HepG2 (cell line): ENCODE data around the gene PIH1D2. TPM values are rescaled to one million over a fixed set of nuclear protein-coding genes. Genes with fewer than 3 reads are reported as not detected.

Experiments used
- AKAP8 ChIP-seq: sonication (generic); formaldehyde crosslinking; IDR thresholded peaks from 2 replicates; pipeline ENCODE4 v1.5.1; 2020; ENCODE audit warnings: mild to moderate bottlenecking, missing genetic modification reagents
- EHMT2 ChIP-seq: fragments of 200-600 bp; sonication (generic); IDR thresholded peaks from 2 replicates; pipeline ENCODE4 v1.7.0; 2017; ENCODE audit warnings: antibody characterized with exemption, low read depth, low read length, borderline replicate concordance
- FOXA1 ChIP-seq, 2 experiments: fragments of 450-650 bp in 1 of 2; sonication (generic) in 1 of 2; formaldehyde crosslinking in 1 of 2; IDR thresholded peaks; 2 replicates each; pipeline versions ENCODE4 v1.4.0 to v1.6.1; 2016 to 2020; ENCODE audit warnings: missing genetic modification reagents in 1 of 2
- HDAC2 ChIP-seq: sonication (generic); formaldehyde crosslinking; IDR thresholded peaks from 2 replicates; pipeline ENCODE4 v1.4.0; 2020; ENCODE audit warnings: missing genetic modification reagents
- MAZ ChIP-seq, 2 experiments: sonication (generic) in 1 of 2; formaldehyde crosslinking in 1 of 2; IDR thresholded peaks; 2 replicates each; pipeline versions ENCODE4 v1.5.0 to v1.6.1; 2012 to 2020; ENCODE audit warnings: low read depth in 2 of 2, mild to moderate bottlenecking in 2 of 2, borderline replicate concordance in 1 of 2, improper control_type of control experiment in 1 of 2, low read length in 1 of 2, missing genetic modification reagents in 1 of 2, moderate library complexity in 1 of 2
- MED1 ChIP-seq: sonication (generic); formaldehyde crosslinking; IDR thresholded peaks from 2 replicates; pipeline ENCODE4 v1.4.0; 2020; ENCODE audit warnings: missing genetic modification reagents
- NONO ChIP-seq, 2 experiments: fragments of 450-650 bp in 1 of 2; sonication (generic) in 1 of 2; formaldehyde crosslinking in 1 of 2; IDR thresholded peaks in 1 of 2; conservative IDR thresholded peaks in 1 of 2; 2 replicates each; pipeline versions ENCODE4 v1.6.1 to v1.8.0; 2017 to 2022; ENCODE audit warnings: mild to moderate bottlenecking in 1 of 2, missing genetic modification reagents in 1 of 2, moderate library complexity in 1 of 2
- PCBP2 ChIP-seq: fragments of 200-400 bp; formaldehyde crosslinking; optimal IDR thresholded peaks from 2 replicates; pipeline ENCODE3; 2018; ENCODE audit warnings: low read length, low read depth; ENCODE audit not compliant: poor library complexity, severe bottlenecking
- POLR2AphosphoS5 ChIP-seq: IDR thresholded peaks from 2 replicates; pipeline ENCODE4 v1.6.1; 2012; ENCODE audit warnings: low read depth, low read length
- PTBP1 ChIP-seq: fragments of 200-400 bp; formaldehyde crosslinking; IDR thresholded peaks from 2 replicates; pipeline ENCODE4 v1.6.1; 2018; ENCODE audit warnings: low read length, low read depth; ENCODE audit not compliant: poor library complexity, severe bottlenecking
- RAD21 ChIP-seq: fragments of 450-650 bp; formaldehyde crosslinking; IDR thresholded peaks from 2 replicates; pipeline ENCODE4 v1.5.0; 2020; ENCODE audit warnings: mild to moderate bottlenecking
- RELA ChIP-seq: sonication (generic); formaldehyde crosslinking; IDR thresholded peaks from 2 replicates; pipeline ENCODE4 v1.4.0; 2020; ENCODE audit warnings: missing genetic modification reagents
- RXRA ChIP-seq: sonication (generic); formaldehyde crosslinking; IDR thresholded peaks from 2 replicates; pipeline ENCODE4 v1.5.1; 2020; ENCODE audit warnings: missing genetic modification reagents
- SALL2 ChIP-seq: sonication (generic); formaldehyde crosslinking; IDR thresholded peaks from 2 replicates; pipeline ENCODE4 v1.8.1; 2023; ENCODE audit warnings: mild to moderate bottlenecking, missing genetic modification reagents, inconsistent platforms
- SPEN ChIP-seq: sonication (generic); formaldehyde crosslinking; IDR thresholded peaks from 2 replicates; pipeline ENCODE4 v1.5.1; 2020; ENCODE audit warnings: low read depth, mild to moderate bottlenecking, missing genetic modification reagents
- TAF1 ChIP-seq: sonication (generic); formaldehyde crosslinking; IDR thresholded peaks from 2 replicates; pipeline ENCODE4 v1.4.0; 2020; ENCODE audit warnings: missing genetic modification reagents
- TBX2 ChIP-seq: sonication (generic); formaldehyde crosslinking; IDR thresholded peaks from 2 replicates; pipeline ENCODE4 v1.5.0; 2020; ENCODE audit warnings: missing genetic modification reagents, mild to moderate bottlenecking, borderline replicate concordance
- ZNF30 ChIP-seq: sonication (generic); formaldehyde crosslinking; IDR thresholded peaks from 2 replicates; pipeline ENCODE4 v1.5.0; 2020; ENCODE audit warnings: mild to moderate bottlenecking, missing genetic modification reagents
- ZNF567 ChIP-seq: sonication (generic); formaldehyde crosslinking; IDR thresholded peaks from 2 replicates; pipeline ENCODE4 v1.8.1; 2023; ENCODE audit warnings: mild to moderate bottlenecking, missing genetic modification reagents, borderline replicate concordance
- ZNF569 ChIP-seq: sonication (generic); formaldehyde crosslinking; IDR thresholded peaks from 2 replicates; pipeline ENCODE4 v1.5.0; 2020; ENCODE audit warnings: mild to moderate bottlenecking, missing genetic modification reagents, moderate library complexity, borderline replicate concordance
- ZNF598 ChIP-seq: sonication (generic); formaldehyde crosslinking; IDR thresholded peaks from 2 replicates; pipeline ENCODE4 v1.5.1; 2020; ENCODE audit warnings: mild to moderate bottlenecking, missing genetic modification reagents, borderline replicate concordance
- ZNF652 ChIP-seq: IDR thresholded peaks from 2 replicates; pipeline ENCODE4 v1.6.1; 2016; ENCODE audit warnings: low read depth, borderline replicate concordance
- ZNF747 ChIP-seq: sonication (generic); formaldehyde crosslinking; IDR thresholded peaks from 2 replicates; pipeline ENCODE4 v1.8.1; 2023; ENCODE audit warnings: missing genetic modification reagents, mild to moderate bottlenecking, borderline replicate concordance
- polyA plus RNA-seq, 8 experiments: library from polyadenylated mRNA; depleted of rRNA in 3 of 8; stranded (reverse) in 7 of 8; unstranded in 1 of 8; fragments of >200 nt; fragmentation: Illumina TruSeq in 4 of 8; extraction: Trizol in 4 of 8; gene quantifications; 2 replicates each; pipeline versions ENCODE4 v1.2.1 to v1.2.3, GENCODE V29; 2011 to 2016; ENCODE audit warnings: low read depth in 4 of 8, missing spikeins in 1 of 8, mixed read lengths in 1 of 8; ENCODE audit not compliant: insufficient read depth in 1 of 8
- total RNA-seq, 5 experiments: library from RNA; depleted of rRNA; stranded (reverse); fragments of >200 nt; fragmentation: Illumina TruSeq; extraction: Trizol; gene quantifications; 2 replicates each; pipeline ENCODE4 v1.2.3, GENCODE V29; 2016; ENCODE audit warnings: low read depth in 1 of 5
- TF ChIP-seq, protein P1 (sequence below): sonication (generic); formaldehyde crosslinking; IDR thresholded peaks from 2 replicates; pipeline ENCODE4 v1.4.0; 2020; ENCODE audit warnings: missing genetic modification reagents
- TF ChIP-seq, protein P2 (sequence below): IDR thresholded peaks from 2 replicates; pipeline ENCODE4 v1.6.1; 2016; ENCODE audit warnings: missing genetic modification reagents, missing compliant biosample characterization
- TF ChIP-seq, protein P3 (sequence below): sonication (generic); formaldehyde crosslinking; IDR thresholded peaks from 2 replicates; pipeline ENCODE4 v1.4.0; 2020; ENCODE audit warnings: mild to moderate bottlenecking, missing genetic modification reagents

Gene PIH1D2
- total and polyA plus RNA-seq, 2 of the 13 experiments (the other 11 are each of a cell fraction or from before 2014, with no cell fraction given), result 0.49 to 2.7 TPM

DNA sequence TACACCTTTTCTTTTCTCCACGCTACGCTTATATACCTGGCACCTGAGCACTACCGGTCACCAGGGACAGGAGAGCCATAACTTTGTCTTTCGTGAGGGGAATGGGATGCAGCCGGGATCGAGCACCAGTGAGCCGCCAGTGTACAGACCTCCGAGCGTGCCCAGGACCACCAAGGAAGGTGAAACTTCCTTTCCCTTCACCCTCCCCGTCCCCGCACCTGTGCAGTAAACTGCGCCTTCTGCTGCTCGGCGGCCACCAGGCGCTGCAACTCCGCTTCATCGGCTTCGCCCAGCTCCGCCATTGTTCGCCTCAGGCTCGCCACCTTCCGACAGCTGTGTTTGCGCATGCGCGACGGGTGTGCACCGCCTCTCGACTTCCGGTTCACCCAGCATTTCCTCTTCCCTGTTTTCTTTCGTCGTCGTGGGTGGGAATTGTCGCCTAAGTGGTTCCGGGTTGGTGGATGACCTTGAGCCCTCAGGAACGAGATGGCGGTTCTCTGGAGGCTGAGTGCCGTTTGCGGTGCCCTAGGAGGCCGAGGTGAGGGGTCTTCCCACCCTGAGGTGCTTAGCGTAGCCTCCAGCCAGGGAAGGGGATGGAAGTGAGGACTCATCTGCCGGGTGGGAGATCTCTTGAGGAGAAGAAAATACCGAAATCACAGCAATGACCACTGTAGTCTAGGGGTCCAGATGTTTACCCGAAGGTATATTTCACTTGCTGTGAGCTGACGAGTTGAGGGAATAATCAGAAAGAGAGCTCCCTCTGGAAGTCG, 12.8 kb upstream of the PIH1D2 start, which contains the start of the genes SDHD and TIMM8B (continued):
- no peak for TF ChIP-seq EHMT2
- no peak; the same call in 1 of the 2 replicates for TF ChIP-seq ZNF598
- peak; percentile 76; the same call in 1 of the 2 replicates for TF ChIP-seq HDAC2 (CRISPR knock-in tag)
- 0 out of 2 replicates have a peak, but pooled peaks have one; percentile 33 for TF ChIP-seq ZNF569 (CRISPR knock-in tag)
- TF ChIP-seq SALL2 (CRISPR knock-in tag), result peak; percentile 52; the same call in 1 of the 2 replicates
- TF ChIP-seq RXRA (CRISPR knock-in tag), result peak; percentile 43
- no peak for TF ChIP-seq MAZ (IDR thresholded peaks at IDR 0.05; ENCODE audit: borderline replicate concordance, low read depth, low read length)
- TF ChIP-seq MAZ (CRISPR knock-in tag; IDR thresholded peaks at IDR 0.05; ENCODE audit: low read depth), result 0 out of 2 replicates have a peak, but pooled peaks have one; percentile 35
- TF ChIP-seq POLR2AphosphoS5, result peak; percentile 96
- TF ChIP-seq ZNF30 (CRISPR knock-in tag), result no peak
- TF ChIP-seq, protein P1, sequence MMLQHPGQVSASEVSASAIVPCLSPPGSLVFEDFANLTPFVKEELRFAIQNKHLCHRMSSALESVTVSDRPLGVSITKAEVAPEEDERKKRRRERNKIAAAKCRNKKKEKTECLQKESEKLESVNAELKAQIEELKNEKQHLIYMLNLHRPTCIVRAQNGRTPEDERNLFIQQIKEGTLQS, result 0 out of 2 replicates have a peak, but pooled peaks have one; percentile 4
- peak; percentile 96 for TF ChIP-seq SPEN (CRISPR knock-in tag)
- no peak; the same call in 1 of the 2 replicates for TF ChIP-seq ZNF652
- TF ChIP-seq ZNF747 (CRISPR knock-in tag), result peak; percentile 54; the same call in 1 of the 2 replicates
- TF ChIP-seq TAF1 (CRISPR knock-in tag), result peak; percentile 97
- TF ChIP-seq RELA (CRISPR knock-in tag), result 0 out of 2 replicates have a peak, but pooled peaks have one; percentile 34
- peak; percentile 63 for TF ChIP-seq MED1
- TF ChIP-seq PCBP2, result no peak
- TF ChIP-seq, protein P2, sequence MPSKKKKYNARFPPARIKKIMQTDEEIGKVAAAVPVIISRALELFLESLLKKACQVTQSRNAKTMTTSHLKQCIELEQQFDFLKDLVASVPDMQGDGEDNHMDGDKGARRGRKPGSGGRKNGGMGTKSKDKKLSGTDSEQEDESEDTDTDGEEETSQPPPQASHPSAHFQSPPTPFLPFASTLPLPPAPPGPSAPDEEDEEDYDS (CRISPR knock-in tag), result peak; percentile 82
- no peak for TF ChIP-seq NONO (IDR thresholded peaks at IDR 0.05)
- TF ChIP-seq NONO (CRISPR knock-in tag; conservative IDR thresholded peaks at IDR 0.05), result peak; percentile 95
- no peak for TF ChIP-seq PTBP1
- TF ChIP-seq TBX2 (CRISPR knock-in tag), result peak; percentile 73; the same call in 1 of the 2 replicates
- peak; percentile 52 for TF ChIP-seq RAD21 (CRISPR knock-in tag)
- TF ChIP-seq, protein P3, sequence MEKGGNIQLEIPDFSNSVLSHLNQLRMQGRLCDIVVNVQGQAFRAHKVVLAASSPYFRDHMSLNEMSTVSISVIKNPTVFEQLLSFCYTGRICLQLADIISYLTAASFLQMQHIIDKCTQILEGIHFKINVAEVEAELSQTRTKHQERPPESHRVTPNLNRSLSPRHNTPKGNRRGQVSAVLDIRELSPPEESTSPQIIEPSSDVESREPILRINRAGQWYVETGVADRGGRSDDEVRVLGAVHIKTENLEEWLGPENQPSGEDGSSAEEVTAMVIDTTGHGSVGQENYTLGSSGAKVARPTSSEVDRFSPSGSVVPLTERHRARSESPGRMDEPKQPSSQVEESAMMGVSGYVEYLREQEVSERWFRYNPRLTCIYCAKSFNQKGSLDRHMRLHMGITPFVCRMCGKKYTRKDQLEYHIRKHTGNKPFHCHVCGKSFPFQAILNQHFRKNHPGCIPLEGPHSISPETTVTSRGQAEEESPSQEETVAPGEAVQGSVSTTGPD, result no peak
- TF ChIP-seq AKAP8, result peak; percentile 94
- TF ChIP-seq ZNF567 (CRISPR knock-in tag), result peak; percentile 57; the same call in 1 of the 2 replicates
- TF ChIP-seq FOXA1 (IDR thresholded peaks at IDR 0.05), result no peak
- TF ChIP-seq FOXA1 (CRISPR knock-in tag; IDR thresholded peaks at IDR 0.05), result peak; percentile 74; the same call in 1 of the 2 replicates
